ENCODE results near the gene IL1RL2. TPM values are rescaled to one million over a fixed set of nuclear protein-coding genes. Genes with fewer than 3 reads are reported as not detected.
A peak's percentile ranks its signal among the peaks of the same experiment; 100 is the strongest.

Gene IL1RL2
- total RNA-seq, 1 experiment from 2014 or later, result not detected

- TF ChIP-seq ATF6 (CRISPR knock-in tag; IDR thresholded peaks at IDR 0.05) (no peak), CBFB (CRISPR knock-in tag; IDR thresholded peaks at IDR 0.05; ENCODE audit: low read depth) (no peak), TCF7 (CRISPR knock-in tag; IDR thresholded peaks at IDR 0.05; ENCODE audit: low read depth) (no peak), E2F4 (CRISPR knock-in tag; IDR thresholded peaks at IDR 0.05; ENCODE audit: borderline replicate concordance, low read depth) (no peak), ARID4B (CRISPR knock-in tag; IDR thresholded peaks at IDR 0.05; ENCODE audit: borderline replicate concordance) (no peak)
These were observed 4.7 kb downstream of the IL1RL2 start (continued) for GRCh38 chr2:102191501-102191900.

GRCh38 chr2:102193074-102193473 is 6.3 kb downstream of the IL1RL2 start:
- H3K27ac Mint-ChIP-seq, result no peak overlapping the region
- no peaks in the 10 kb centered on the region for H3K36me3 Mint-ChIP-seq
- no peak for DNase-seq (ENCODE audit: low spot score)
- no peak overlapping the region for H3K4me3 Mint-ChIP-seq
- H3K9me3 Mint-ChIP-seq, result peaks cover under 1% of the 10 kb centered on the region
- ChIA-PET CTCF (no interaction called here), POLR2A (no interaction called here)
- H3K27me3 Mint-ChIP-seq (ENCODE audit: low read depth), result peaks cover 19% of the 10 kb centered on the region
- ATAC-seq, result no peak
- no peak for TF ChIP-seq USF2 (CRISPR knock-in tag; IDR thresholded peaks at IDR 0.05)
- no peaks in the 10 kb centered on the region for H3K4me1 Mint-ChIP-seq

GRCh38 chr2:102194609-102195268 is 7.9 kb downstream of the IL1RL2 start:
- no peak overlapping the region for H3K27ac Mint-ChIP-seq
- ATAC-seq (no peak), DNase-seq (ENCODE audit: low spot score) (no peak)
- no peaks in the 10 kb centered on the region for H3K9me3 Mint-ChIP-seq
- H3K27me3 Mint-ChIP-seq (ENCODE audit: low read depth), result peaks cover 3% of the 10 kb centered on the region
- ChIA-PET CTCF (no interaction called here), POLR2A (no interaction called here)
- H3K36me3 Mint-ChIP-seq, result no peaks in the 10 kb centered on the region
- no peak overlapping the region for H3K4me3 Mint-ChIP-seq
- TF ChIP-seq SOX15 (CRISPR knock-in tag; IDR thresholded peaks at IDR 0.05) (no peak), GABPB1 (CRISPR knock-in tag; IDR thresholded peaks at IDR 0.05) (peak; percentile 27; the same call in 1 of the 2 replicates)
- no peaks in the 10 kb centered on the region for H3K4me1 Mint-ChIP-seq

- H3K9me3 Mint-ChIP-seq, result no peaks in the 10 kb centered on the region
- no peaks in the 10 kb centered on the region; the same call in 1 of the 2 replicates for H3K27me3 Mint-ChIP-seq (ENCODE audit: low read depth)
- DNase-seq (ENCODE audit: low spot score), result no peak
- H3K36me3 Mint-ChIP-seq, result no peaks in the 10 kb centered on the region
- no peak for ATAC-seq
- POLR2A ChIA-PET, result no interaction called here
- peaks cover 7% of the 10 kb centered on the region for H3K4me1 Mint-ChIP-seq
- CTCF ChIA-PET, result no interaction called here
- no peak overlapping the region for H3K27ac Mint-ChIP-seq
- no peak overlapping the region for H3K4me3 Mint-ChIP-seq
- TF ChIP-seq SP1 (CRISPR knock-in tag; conservative IDR thresholded peaks at IDR 0.05) (no peak), ERG (CRISPR knock-in tag; IDR thresholded peaks at IDR 0.05) (no peak), ZBTB21 (CRISPR knock-in tag; IDR thresholded peaks at IDR 0.05; ENCODE audit: borderline replicate concordance) (no peak), RELA (CRISPR knock-in tag; IDR thresholded peaks at IDR 0.05; ENCODE audit: borderline replicate concordance) (no peak), ZNF532 (CRISPR knock-in tag; IDR thresholded peaks at IDR 0.05; ENCODE audit: borderline replicate concordance) (no peak), JUN (CRISPR knock-in tag; IDR thresholded peaks at IDR 0.05) (no peak)
These were observed 10.7 kb downstream of the IL1RL2 start for GRCh38 chr2:102197389-102198137.
